ENCODE results near the gene VAC14.

VAC14 gene

DNA sequence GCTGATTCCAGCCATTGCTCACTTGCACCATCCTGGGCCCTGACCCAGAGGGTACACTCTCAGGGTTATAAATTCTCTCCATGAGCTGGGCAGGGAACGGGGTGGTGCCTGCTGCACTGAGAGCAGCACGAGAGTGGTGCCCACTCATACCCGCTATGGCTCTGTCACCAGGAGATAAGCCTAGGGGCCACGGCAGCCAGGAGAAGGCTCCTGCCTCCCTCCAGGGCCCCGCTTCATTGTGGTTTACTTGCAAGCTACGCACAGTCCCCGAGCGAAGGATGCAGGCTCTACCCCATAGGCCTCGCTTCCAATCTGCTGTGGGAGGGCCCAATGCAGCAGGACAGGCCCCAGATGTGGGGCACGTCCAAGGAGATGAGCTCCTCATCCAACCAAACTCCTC lies 48.5 kb downstream of the VAC14 start:
- TF ChIP-seq, protein P1, sequence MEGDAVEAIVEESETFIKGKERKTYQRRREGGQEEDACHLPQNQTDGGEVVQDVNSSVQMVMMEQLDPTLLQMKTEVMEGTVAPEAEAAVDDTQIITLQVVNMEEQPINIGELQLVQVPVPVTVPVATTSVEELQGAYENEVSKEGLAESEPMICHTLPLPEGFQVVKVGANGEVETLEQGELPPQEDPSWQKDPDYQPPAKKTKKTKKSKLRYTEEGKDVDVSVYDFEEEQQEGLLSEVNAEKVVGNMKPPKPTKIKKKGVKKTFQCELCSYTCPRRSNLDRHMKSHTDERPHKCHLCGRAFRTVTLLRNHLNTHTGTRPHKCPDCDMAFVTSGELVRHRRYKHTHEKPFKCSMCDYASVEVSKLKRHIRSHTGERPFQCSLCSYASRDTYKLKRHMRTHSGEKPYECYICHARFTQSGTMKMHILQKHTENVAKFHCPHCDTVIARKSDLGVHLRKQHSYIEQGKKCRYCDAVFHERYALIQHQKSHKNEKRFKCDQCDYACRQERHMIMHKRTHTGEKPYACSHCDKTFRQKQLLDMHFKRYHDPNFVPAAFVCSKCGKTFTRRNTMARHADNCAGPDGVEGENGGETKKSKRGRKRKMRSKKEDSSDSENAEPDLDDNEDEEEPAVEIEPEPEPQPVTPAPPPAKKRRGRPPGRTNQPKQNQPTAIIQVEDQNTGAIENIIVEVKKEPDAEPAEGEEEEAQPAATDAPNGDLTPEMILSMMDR (IDR thresholded peaks at IDR 0.05; ENCODE audit: extremely low read depth, missing control alignments) = no peak
- DNase-seq (ENCODE audit: low spot score) = no peak

DNA sequence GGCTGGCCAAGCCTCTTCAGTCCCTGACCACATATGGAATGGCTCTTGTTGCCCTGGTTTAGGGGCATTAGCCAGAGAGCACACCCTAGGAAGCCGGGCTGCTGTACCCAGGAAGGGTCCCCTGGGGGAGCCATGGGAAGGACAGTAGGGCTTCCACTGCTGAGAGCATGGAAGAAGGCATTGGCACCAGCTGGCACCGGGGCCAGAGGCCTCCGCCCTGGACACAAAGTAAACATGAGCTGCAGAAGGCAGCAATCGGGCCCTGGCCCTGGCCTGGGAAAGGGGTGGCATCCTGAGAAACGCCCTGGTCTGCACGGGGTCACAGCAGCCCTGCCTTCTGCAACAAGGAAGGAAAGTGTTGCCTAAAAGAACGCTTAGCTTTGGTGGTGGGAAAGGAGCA lies 49.4 kb downstream of the VAC14 start:
- DNase-seq (ENCODE audit: low spot score) = no peak
- TF ChIP-seq, protein P1 (IDR thresholded peaks at IDR 0.05; ENCODE audit: extremely low read depth, missing control alignments) = no peak

DNA sequence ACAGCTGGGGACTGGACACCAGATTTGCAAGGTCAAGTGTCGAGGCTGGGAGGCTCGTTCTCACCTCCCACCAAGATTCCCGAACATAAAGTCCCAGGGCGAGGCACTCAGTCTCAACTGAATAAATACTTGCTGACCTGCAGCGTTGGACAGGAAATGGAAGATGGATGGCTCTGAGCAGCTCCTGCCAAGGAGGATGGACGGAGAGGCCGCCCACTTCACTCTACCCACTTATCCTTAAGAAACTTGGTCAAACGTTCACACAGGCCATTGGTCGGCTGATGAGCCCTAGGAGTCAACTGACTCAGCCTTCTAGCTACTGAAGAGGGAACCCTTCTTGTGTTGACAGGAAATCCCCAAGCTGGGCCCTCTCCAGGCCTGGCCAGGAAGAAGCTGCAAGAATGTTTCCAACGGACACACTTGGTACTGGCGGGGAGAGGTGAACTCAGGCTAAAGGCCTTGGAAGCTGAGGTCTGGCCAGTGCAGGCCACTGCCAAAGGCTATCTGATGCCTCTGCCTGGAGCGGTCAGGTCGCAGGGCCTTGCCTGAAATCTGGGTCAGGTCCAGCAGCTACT lies 50.0 kb downstream of the VAC14 start:
- no peak for DNase-seq (ENCODE audit: low spot score)
- TF ChIP-seq, protein P1 (IDR thresholded peaks at IDR 0.05; ENCODE audit: extremely low read depth, missing control alignments) = no peak

DNA sequence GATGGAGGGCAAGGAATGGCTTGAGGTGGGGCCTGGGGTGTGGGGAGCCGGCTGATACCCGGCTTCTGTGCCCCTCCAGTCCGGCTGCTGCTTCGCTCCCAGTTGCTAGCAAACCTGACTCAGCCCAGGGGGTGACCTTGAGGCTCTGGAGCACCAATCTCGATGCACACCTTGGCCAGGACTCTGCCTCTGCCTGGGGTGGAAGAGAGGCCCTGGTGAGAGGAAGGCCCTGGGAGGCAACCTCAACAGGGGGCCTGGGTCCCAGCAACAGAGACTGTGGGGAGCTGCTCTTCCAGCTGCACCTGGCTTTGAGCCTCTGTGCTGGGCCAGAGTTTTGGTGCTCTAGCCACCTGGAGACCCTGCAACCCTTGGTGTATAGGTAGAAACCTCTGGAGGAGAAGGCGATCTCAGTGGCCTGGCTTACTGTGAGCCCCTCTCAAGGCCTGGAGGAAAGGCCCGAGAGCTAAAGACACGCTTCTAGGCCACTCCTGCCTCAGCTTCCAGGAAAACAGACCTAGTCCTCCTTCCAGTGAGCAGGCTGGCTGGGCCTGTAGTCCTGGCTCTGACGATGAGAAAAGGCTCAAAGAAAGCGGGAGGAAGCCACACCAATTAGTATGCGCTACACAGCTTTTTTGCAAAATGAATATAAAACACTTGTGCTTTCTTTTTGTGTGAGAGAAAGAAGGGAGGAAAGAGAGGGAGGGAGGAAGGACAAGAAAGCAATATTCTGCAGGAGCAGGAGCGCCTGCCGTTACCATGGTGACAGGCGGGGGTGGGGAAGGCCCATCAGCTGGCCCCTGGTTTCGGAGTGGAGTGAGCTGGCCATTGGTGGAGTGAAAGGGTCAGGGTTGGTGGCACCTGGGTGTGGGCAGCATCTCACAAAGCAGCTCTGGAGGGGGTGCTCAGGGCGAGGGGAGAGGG lies 51.0 kb downstream of the VAC14 start:
- TF ChIP-seq, protein P1 (IDR thresholded peaks at IDR 0.05; ENCODE audit: extremely low read depth, missing control alignments) = no peak
- no peak for DNase-seq (ENCODE audit: low spot score)

DNA sequence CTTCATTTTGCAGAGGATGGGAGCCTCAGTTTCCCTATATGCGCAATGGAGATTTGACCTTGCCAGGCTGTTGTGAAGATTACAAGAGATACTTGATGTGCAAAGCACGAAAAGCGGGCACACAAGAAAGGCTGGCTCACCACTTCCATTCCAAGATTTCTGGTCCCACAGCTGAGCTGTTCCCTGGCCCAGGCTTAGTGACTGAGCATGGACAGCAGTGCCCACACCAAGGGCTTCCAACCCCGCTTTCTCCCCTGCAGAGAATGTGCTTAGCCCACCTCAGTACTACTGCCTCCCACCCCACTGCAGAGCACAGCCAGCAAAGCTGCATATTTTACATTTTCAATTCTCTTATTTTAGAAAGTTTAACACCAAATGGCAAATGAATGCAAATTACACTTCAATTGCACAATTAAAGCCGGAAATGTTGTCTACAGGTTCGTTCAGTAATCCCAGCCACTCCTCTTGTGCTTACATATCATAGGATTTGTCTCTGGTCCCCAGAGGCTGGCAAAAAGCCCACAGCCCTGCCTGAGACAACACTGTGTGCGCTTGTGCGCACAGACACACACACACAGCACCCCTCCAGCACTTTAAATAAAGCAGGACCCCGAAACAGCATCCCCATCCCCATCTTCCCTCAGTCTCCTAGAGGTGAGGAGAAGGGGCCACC lies 51.8 kb downstream of the VAC14 start:
- DNase-seq (ENCODE audit: low spot score) = no peak
- TF ChIP-seq, protein P1 (IDR thresholded peaks at IDR 0.05; ENCODE audit: extremely low read depth, missing control alignments) = no peak

DNA sequence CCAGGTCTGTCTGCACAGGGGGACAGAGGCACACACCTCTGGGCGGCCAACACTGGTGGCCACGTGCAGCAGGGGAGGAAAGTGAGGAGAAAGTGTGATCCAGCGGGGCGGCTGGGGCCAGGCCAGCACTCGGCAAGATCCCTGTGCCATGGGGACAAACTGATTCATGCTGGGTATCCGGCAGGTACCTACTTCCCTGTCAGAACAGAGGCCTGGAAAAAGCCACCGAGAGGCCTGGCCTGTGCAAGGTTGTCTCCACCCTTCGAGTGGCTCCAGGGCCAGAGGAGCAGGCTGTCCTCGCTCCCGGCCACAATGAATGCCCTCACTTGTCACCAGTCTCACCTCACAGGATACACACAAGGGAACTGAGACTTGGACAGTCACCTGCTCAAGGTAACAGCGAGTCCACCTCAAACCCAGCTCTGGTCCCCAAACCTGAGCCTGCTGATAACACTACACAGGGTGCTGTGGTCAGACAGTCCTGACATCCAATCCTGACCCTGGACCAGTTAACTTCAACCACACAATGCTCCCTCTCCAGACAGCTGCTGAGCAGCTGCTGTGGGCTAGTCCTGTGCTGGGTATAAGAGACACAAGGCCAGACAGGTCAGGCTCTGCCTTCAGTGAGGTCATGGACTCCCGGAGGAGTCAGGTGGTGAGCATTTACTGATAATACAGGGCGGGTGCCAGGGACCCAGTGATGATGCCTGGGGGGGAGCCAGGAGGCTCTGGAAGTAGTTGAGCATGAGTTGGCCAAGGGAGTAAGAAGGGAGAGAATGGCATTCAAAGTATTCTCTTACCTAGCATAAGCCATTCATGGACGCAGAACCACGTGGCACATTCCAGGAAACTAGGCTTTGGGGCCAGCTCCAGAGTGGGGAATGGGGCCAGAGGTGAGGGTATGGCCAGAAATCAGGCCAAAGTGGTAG lies 53.0 kb downstream of the VAC14 start:
- TF ChIP-seq, protein P1 (IDR thresholded peaks at IDR 0.05; ENCODE audit: extremely low read depth, missing control alignments) = no peak
- no peak for DNase-seq (ENCODE audit: low spot score)

Data from GM20000 (cell line).